SKM-1 treated with dmso at 0.1 percent for 144 hours (cell line): ENCODE data around the gene TREML1.
A peak's percentile ranks its signal among the peaks of the same experiment; 100 is the strongest.
"Not testable (repeated sequence)": the region's sequence is repeated elsewhere in the genome, so short reads cannot be mapped to it uniquely, and the experiment has no call there.

Experiments used
- DNase-seq: peaks from one replicate; lab custom pipeline; 2025; ENCODE audit not compliant: unreplicated experiment; lab: John Stamatoyannopoulos, UW

Gene TREML1, protein sequence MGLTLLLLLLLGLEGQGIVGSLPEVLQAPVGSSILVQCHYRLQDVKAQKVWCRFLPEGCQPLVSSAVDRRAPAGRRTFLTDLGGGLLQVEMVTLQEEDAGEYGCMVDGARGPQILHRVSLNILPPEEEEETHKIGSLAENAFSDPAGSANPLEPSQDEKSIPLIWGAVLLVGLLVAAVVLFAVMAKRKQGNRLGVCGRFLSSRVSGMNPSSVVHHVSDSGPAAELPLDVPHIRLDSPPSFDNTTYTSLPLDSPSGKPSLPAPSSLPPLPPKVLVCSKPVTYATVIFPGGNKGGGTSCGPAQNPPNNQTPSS

DNA sequence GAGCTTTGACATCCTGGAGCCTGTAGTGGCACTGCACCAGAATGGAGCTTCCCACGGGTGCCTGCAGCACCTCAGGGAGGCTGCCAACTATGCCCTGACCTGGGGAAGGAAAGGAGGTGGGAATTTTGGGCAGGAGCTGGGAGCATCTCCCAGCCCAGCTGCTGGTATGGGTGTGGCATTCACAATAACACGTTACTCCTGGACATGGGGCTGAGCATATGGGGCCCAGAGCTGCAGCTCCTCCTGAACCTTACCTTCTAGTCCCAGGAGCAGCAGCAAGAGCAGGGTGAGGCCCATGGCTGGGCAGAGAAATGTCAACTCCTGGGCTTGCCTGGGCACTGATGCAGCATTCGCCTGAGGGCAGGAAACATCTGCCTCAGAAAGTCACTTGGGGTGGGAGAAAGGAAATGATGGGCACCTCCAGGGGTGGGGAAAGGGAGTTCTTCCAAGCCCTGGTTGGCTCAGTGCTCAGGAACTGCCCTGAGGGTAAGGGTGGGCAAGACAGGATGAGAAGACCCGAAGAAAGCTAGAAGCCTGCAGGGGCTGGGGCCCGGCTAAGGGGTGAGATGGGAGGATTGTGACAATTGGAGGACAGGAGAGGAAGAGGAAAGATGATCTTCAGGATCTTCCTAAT is at the start of gene TREML1:
TREML1 (minus strand) TSS at position 356 of the 634 bp plus-strand sequence; CDS start at position 297, 59 bp downstream.
- no peak for DNase-seq

DNA sequence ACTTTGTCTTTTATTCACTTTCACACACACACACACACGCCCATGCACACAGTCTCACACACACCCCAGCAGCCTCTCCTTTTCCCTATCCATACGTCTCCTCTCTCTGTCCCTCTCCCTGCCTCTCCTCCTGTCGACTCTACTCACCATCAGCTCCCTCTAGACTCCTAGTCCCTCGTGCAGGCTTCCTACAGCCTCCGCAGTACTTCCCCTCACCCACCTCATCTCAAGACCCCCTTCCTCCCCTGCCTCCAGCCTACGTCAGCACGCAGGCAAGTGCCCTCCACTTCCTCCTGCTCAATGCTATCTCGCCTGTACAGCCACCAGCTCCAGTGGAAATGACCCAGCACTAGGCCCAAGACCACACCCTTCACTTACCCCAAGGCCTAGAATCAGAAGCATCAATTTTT is 47.6 kb upstream of the TREML1 start:
- no peak for DNase-seq

DNA sequence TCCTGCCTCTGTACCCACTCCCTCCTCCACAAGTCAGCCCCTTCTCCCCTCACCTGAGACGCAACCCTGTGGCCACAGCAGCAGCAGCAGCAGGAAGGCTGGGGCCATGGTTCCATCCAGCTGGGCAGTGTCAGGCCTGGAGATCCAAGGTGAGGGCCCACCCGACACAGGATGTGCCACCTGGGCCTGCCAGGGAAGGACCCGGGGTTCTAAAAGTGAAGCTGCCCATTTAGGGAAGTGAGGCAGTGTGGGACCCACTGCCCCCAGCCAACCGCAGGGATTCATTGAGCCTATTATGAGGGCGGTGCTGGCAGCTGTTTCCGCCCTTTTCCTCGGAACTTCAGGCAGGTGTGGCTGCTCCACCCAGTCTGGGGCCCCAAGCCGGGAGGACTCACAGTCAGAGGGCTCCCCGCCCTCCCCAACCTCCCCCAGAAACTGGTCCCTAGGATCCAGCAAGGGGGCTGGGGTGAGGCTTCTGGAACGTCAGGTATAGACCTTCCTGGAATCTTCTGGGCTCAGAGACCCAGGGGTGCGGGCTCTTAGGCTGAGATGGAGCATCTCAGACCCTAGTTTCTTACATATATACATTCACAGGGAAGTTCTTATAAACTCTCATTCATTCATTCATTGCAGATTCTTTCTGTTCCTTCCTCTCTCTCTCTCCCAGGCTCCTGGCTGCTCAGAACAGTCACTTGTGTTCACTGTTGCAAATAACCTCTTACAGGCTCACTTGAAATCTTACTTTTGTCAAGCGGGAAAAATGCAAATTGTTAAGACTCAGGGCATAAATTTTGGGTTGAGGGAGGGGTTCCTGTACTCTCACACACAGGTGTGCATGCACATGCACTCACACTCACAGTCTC is 47.0 kb upstream of the TREML1 start, which contains the start of gene TREML2:
TREML2 (minus strand) TSS at position 249 of the 863 bp plus-strand sequence; CDS start at position 108, 141 bp downstream.
- DNase-seq: peak; percentile 77

DNA sequence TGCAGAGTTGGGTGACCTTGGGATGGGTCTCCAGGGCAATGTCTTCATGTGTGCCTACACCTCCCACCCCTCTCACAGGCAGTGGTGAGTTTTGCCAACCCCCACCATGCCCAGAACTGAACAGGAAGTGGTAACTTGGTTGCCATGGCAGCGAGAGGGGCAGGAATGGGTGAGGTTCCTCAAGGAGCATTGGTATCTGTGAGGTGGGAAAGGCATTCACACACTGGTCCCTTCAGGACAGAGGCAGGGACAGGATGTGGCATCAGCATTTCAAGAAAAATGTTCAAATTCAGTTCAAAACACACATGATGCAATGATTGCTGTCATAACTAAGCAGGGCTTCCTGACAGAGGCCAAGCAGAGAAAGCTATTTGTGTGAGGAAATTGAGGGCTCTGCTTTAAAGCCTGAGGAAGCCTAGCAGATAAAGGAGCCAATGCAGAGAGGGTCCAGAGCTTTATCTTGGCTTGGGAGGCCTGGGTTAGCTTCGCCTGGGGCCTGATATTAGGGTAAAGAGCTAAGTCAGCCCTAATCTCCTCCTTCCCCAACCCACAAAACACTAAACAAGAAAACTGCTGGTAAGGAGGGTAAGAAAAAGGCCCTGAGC is 46.3 kb upstream of the TREML1 start:
- DNase-seq: peak; percentile 89

DNA sequence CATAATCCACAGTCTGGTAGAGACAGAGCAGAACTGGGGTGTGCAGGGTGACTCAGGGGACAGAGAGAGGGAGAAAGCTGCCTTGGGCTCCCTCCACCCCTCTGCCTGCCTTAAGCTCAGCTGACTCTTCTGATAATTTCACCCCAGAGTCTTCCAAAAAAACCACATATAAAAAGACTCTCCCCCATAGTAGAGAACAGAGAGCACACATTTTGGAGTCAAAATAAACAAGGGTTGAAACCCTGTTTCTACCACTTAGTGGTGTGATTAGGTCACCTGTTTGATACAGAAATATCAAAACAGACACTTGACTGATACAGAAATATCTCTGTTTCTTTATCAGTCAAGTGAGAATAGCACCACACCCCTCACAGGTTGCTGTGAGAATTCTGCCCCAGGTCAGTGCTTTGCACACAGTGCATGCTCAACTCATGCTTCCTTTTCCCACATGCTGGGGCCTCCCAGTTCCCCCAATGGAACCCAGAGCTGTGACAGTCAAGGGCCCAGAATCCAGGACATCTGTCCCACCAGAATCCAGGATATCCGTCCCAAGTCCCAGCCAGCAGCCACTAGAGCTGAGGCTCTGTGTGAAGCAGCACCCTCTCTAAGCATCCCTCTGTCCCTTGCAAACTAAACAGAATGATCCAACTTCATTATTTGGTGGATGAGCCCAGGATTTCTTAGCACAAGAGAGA is 45.6 kb upstream of the TREML1 start:
- no peak for DNase-seq

DNA sequence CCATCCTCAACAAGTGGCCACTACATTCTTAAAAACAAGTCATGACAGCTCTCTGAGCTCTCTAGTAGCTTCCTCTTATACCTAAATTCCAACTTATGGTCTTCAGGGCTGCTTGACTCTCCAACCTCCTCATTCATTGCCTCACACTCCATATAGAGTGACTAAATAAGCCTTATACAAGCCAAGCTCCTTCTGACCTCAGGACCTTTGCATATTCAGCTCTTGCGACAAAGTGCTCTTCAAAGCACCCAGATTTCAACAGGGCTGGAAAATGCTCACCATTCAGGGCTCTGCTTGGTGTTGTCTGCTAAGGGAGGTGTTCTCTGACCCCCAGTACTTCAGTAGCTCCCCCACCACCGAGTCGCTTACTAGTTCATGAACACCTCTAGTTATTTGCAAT is 43.1 kb upstream of the TREML1 start:
- no peak for DNase-seq

DNA sequence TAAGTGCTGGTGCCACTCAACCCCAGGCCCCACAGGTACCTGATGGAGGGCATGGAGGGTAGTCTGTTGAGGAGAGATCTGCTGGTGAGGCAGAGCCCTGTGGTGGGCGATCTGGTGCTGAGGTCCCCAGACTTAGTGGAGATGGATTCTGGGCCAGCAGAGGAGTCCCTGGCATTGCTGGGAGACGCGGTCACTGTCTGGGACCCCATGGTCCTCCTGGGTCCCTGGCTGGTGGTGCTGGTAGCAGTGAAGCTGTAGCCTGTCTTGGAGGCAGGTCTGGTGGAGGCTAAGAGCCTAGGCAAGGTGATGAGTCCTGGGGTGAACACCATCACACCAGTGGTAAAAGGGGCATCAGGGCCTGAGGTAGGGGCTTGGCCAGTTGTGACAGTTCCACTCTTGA is 40.2 kb upstream of the TREML1 start:
- DNase-seq: no peak

DNA sequence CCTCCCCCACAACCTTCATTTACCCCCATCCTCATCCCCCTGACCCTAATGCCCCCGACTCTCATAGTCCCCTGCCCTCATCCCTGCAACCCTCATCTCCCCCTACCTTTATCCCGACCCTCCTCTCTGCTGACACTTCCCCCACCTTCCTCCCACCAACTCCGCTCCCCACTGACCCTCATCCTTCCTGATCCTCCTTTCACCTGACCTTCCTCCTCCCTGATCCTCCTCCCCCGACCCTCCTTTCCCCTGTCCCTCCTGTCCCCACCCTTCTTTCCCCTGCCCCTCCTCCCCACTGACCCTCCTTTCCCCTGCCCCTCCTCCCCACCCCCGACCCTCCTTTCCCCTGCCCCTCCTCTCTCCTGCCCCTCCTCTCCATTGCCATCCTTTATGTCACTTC is 39.7 kb upstream of the TREML1 start:
- DNase-seq: no peak

DNA sequence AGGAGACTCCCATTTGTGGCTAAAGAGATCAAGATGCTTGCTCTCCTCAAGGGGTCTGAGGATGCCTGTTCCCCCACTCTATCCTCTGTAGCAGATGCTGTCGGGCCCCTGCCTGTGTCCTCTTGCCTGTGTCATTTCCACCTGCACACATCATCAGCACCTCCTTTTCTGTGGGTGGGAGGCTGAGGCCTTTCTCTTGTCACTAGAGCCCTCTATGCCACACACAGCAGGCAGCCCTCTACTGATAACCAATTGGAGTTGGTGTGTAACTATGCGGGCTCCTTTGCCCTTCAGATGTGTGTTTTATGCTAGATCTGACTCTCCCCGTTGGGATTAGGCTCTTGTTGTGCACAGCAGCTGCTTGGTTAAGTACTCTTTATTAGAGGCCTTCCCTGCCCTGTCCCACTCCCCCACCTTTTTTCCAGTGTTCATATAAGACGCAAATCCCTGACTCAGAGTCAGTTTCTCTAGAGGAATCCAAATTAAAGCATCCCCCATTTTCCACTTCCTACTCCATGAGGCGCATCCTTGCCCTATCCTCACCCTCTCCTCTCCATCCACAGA is 39.1 kb upstream of the TREML1 start:
- DNase-seq: no peak

DNA sequence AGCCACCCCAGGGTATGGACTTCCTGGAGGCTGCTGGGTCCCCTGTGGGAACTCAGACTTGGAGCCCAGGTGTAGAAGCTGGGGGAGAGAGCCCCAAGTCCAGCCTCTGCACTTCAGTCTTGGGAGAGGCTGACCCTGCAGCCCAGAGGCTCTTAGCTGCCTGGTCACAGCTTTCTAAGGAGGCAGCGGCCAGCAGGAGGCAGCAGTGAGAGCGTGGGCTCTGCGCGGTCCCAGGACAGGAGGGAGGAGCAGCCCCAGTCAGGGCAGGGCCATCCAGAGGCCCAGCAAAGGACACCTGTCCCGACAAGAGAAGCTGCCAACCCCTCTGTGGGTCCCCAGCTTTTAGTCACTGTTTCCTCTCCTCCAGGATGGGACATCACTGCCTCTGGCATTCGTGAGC is 37.4 kb upstream of the TREML1 start:
- DNase-seq: no peak

DNA sequence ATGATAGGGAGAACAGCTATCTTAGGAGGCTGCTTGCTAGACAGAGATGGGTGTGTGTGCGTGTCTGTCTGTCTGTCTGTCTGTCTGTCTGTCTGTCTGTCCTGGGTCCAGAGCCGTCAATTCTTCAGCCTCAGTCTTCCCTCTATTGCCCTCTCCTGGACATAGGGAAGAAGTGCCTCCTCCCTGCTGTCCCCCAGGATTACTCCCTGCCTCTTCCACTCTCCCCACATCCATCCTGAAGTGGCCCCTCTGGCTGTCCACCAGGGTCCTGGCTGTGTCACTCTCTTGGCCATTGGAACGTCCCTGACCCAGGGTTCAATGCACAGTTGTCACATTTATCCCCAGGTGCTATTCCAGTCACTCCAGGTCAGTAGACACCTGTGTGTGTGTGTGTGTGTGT is 36.6 kb upstream of the TREML1 start:
- no peak for DNase-seq

DNA sequence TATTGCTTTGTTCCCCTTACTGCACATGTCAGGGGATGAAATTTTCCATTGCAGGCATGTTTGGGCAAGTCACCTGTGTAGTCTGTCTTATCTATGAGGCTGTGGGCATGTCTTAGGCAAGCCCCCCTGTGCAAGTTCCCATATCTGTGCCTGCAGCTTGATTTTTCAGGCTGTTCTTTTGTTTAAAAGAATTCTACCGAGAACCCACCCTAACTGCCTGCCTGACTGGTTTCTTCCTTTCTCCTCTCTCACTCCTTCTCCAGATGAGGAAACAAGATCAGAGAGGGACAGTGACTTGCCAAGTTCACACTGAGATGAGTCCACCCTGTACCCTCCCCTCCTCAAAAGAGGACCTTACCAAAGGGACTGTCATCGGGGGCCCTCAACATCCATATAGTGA is 35.8 kb upstream of the TREML1 start:
- no peak for DNase-seq

DNA sequence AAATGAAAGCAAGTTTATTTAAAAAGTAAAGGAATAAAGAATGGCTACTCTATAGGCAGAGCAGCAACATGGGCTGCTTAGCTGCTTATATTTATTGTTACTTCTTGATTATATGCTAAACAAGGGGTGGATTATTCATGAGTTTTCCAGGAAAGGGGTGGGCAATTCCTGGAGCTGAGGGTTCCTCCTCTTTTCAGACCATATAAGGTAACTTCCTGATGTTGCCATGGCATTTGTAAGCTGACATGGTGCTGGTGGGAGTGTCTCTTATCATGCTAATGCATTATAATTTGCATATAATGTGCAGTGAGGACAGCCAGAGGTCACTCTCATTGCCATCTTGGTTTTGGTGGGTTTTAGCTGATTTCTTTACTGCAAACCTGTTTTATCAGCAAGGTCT is 34.9 kb upstream of the TREML1 start:
- not testable (repeated sequence) for DNase-seq

DNA sequence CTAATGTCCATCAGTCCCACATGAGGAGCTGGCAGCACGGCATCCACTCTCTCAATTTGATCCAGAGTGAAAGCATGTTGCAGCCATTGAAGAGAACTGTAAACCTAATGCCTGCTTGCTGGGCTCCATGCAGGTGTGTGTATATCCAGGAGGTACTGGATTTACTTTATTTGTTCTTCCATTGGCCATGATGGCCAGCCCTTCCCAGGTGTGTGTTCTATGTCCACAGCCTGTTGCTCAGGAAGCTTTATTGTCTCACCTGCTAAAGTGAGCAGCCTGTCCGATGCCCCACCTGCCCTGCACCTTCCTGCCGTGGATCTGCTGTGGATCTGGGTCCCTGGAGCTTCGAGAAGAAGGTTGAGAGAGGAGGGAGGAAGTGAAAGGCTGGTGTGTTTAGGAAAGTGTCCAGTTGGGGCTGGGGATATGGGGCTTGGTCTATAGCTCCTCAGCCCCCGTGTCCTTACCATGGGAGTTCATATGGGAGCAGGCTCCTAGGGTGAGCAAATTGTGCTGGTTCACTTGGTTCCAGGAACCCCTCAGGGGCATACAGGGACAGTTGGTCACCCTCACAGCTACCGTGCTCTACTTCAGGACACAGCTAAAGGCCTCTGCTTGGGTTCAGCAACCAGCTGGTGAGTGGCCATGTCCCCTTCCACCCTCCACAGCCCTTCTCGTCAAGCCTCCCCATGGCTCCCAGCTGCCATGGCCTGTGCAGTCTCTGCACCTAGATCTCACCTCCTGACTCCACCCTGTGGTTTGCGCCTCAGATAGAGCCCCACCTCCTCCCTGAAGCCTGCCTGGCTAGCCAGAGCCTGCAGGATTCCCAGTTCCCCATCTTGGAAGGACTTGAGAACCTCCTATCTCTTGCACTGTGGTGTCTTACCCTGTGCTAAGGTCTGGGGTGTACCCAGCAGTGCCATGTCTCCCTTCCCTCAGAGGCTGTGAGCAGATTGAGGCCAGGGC is 34.1 kb upstream of the TREML1 start:
- no peak for DNase-seq

DNA sequence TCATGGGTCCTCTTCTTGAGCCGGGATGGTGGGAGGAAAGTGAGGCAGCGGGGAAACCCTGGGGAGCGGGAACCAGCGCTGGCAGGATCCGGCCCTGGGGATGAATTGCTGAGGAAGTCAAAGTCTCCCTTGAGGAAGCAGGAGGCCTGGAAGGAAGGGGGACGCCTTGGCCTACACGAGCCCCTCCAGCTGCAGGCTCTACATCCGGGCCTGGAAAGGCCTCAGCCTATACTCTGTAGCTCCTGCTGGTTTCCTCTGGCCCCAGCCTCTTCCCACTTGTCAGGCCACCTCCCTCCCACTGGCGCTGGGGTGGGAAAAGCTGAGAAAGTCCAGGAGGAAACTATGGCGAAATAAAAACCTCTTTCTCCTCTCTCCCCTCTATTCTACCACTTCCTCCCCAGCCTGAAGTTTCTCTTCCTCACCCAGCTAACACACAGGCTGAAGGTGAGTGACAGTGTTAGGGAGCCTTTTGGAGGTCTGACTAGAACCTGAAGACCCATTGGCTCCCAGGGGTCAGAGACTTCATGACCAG is 31.9 kb upstream of the TREML1 start:
- no peak for DNase-seq

DNA sequence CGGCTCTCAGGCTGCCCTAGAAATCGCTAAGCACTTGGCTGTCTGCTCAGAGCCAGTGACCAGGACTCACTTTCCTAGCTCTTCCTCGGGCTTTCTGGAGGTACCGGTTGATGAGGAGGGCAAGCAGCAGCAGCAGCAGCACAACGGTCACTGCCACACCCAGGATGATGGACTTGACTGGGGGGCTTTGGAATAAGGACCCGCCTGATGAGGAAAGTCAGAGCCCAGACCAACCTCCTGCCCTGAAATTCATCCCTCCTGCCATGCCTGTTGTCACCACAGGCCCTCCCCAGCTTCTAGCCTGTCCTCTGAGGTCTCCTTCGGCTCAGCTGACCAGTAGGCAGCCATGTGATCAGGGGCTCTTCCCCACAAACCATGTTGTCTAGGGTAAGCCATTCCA is 30.6 kb upstream of the TREML1 start:
- DNase-seq: no peak

DNA sequence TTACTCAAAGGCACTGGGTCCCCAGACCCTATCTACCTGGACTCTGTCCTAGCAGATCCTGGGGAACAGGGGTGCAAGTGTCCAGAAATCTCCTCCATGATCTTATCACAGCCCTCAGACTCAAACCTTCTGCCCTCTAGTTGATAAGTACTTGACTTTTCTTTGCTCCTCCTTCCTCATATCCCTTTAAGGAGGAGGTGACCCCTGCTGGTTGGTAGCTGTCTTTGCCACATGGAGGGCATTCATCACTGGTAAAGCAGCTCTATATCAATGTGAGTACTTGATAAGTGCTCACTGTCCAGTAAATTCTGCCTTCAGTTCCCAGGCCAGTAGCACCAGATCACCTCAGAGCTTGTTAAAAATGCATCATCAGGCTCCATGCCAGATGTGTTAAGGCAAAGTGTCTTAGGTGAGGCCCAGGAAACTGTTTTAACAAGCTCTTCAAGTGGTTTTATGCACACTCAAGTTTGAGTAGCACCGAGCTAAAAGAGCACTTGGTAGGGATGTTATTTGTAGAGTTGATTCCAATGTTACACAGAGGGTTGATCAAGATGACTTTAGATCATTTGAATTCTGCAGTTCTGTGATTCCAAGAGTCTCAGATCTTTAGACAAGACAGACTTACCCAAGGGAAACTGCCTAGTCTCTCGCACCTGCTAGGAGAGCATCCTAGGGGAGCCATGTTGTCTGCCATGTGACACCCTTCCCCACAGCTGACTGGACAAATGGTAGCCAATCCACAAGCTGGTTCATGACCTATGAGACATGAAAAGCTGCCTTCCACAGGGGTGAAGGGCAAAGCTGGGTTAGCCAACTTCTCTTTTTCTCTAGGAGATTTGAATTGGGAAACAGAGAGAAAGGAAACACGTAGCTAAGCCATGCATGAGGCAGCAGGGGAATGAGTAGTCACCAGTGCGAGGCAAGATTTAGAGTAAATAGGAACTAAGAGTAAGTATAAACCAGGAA is 28.2 kb upstream of the TREML1 start:
- DNase-seq: peak; percentile 98

DNA sequence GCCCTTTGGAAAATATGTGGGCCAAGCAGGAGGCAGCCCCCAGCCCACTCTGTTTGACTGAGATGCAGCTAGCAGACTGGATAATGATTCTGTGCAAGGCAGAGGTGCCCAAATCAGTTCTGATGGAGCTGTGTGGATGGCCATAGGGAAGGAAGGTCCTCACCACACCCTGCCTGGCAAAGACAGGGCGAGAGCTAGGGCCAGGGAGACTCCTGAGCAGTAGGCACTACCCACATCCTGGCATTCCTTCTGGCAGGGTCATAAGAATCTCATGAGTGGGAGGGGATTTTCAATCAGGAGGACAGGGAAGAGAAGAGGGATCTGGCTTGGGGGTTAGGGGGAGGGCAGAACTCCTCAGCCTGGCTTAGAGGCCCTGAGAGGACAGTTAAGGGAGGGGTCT is 27.4 kb upstream of the TREML1 start:
- DNase-seq: no peak
